Right hindlimb (tissue), 1 donor: ENCODE results near the gene FCGR1A.
"Not testable (repeated sequence)": the region's sequence is repeated elsewhere in the genome, so short reads cannot be mapped to it uniquely, and the experiment has no call there.

Experiments
- DNase-seq: peaks from one replicate; pipeline ENCODE4 v3.0.0-alpha.2; 2018

The FCGR1A gene

GRCh38 chr1:149841149-149841548, 58.7 kb downstream of the FCGR1A start:
- DNase-seq, result not testable (repeated sequence)
